Measurements from ENCODE around the gene PWWP2A. TPM values are rescaled to one million over a fixed set of nuclear protein-coding genes. Genes with fewer than 3 reads are reported as not detected.
A peak's percentile ranks its signal among the peaks of the same experiment; 100 is the strongest.

The PWWP2A gene
- total RNA-seq, 1 experiment from 2014 or later: 22.6 TPM

DNA sequence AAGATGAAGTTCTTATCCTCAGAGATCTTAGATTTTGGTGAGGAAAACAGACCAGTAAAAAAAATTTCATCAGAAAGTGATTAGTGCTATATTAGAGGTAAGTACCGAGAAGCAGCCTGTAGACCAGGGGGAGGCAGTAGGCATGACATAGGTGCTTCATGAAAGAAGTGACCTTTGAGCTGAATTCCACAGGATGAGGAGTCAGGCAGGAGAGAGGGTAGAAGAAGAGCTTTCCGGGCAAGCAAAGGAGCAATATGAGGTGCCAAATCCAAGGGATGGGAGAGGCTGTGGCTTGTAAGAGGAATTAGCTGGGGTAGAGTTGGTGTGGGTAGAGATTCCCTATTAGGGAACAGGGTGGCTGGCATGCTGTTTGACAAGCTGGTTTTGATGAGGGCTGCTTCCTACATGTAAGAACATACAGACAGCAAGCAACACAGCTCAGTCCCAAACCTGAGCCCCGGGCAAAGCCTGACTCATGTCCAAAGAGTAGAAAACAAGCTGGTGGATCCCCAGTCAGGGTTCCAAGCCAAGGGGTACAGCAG, 48.4 kb upstream of the PWWP2A start:
- ATAC-seq: no peak
- ChIA-PET CTCF (interaction anchor here (0.6 kb wide), 1 partner anchor 63 kb away, joined by 7 read pairs; no protein-coding TSS in a partner anchor), POLR2A (no interaction called here)
- in situ Hi-C loops (cut with HindIII; ENCODE audit: low pct_unique_long_range_greater_than_20kb, low sequenced_read_pairs): no loop called here
- intact Hi-C loops (cut with micrococcal nuclease; ENCODE audit: unreplicated experiment): no loop called here
- Histone ChIP-seq H3K27me3 (ENCODE audit: control insufficient read depth, insufficient read depth, low read length) (no peaks in the 10 kb centered on the region), H3K36me3 (ENCODE audit: control insufficient read depth, insufficient read depth, low read length) (no peaks in the 10 kb centered on the region), H3K4me3 (ENCODE audit: low read depth in 2 of 2, low read length in 2 of 2) (no peak overlapping the region), H3K9me3 (ENCODE audit: control insufficient read depth, insufficient read depth, low read depth, low read length) (no peaks in the 10 kb centered on the region), H3K4me1 (ENCODE audit: control insufficient read depth, insufficient read depth, low read length) (peaks cover 24% of the 10 kb centered on the region), H3K27ac (ENCODE audit: low read length) (peak overlapping the region; percentile 5; the same call in 1 of the 2 replicates)
- no TSS peak for BruUV-seq (replicated peaks)
- TF ChIP-seq REST (IDR thresholded peaks at IDR 0.05; ENCODE audit: insufficient read depth in 1 of 2, low read depth in 2 of 2, low read length in 1 of 2): no peak
- no peak for TF ChIP-seq TCF7L2 (IDR thresholded peaks at IDR 0.05; ENCODE audit: low read depth, low read length)
- TF ChIP-seq POLR2AphosphoS5 (IDR thresholded peaks at IDR 0.05; ENCODE audit: low read depth, low read length): no peak
- TF ChIP-seq, protein P1, sequence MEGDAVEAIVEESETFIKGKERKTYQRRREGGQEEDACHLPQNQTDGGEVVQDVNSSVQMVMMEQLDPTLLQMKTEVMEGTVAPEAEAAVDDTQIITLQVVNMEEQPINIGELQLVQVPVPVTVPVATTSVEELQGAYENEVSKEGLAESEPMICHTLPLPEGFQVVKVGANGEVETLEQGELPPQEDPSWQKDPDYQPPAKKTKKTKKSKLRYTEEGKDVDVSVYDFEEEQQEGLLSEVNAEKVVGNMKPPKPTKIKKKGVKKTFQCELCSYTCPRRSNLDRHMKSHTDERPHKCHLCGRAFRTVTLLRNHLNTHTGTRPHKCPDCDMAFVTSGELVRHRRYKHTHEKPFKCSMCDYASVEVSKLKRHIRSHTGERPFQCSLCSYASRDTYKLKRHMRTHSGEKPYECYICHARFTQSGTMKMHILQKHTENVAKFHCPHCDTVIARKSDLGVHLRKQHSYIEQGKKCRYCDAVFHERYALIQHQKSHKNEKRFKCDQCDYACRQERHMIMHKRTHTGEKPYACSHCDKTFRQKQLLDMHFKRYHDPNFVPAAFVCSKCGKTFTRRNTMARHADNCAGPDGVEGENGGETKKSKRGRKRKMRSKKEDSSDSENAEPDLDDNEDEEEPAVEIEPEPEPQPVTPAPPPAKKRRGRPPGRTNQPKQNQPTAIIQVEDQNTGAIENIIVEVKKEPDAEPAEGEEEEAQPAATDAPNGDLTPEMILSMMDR (IDR thresholded peaks at IDR 0.05): no peak
- TF ChIP-seq SIN3A (IDR thresholded peaks at IDR 0.05; ENCODE audit: borderline replicate concordance, insufficient read depth, low read depth, low read length): no peak
- DNase-seq (ENCODE audit: low read depth, low spot score): no peak

GRCh38 chr5:160166973-160167623, 47.8 kb upstream of the PWWP2A start:
- in situ Hi-C loops (cut with HindIII; ENCODE audit: low pct_unique_long_range_greater_than_20kb, low sequenced_read_pairs) (no loop called here), intact Hi-C loops (cut with micrococcal nuclease; ENCODE audit: unreplicated experiment) (no loop called here)
- Histone ChIP-seq H3K4me3 (ENCODE audit: low read depth in 2 of 2, low read length in 2 of 2) (no peak overlapping the region), H3K36me3 (ENCODE audit: control insufficient read depth, insufficient read depth, low read length) (no peaks in the 10 kb centered on the region), H3K4me1 (ENCODE audit: control insufficient read depth, insufficient read depth, low read length) (peaks cover 24% of the 10 kb centered on the region), H3K27ac (ENCODE audit: low read length) (peak overlapping the region; percentile 85; the same call in 1 of the 2 replicates), H3K9me3 (ENCODE audit: control insufficient read depth, insufficient read depth, low read depth, low read length) (no peaks in the 10 kb centered on the region), H3K27me3 (ENCODE audit: control insufficient read depth, insufficient read depth, low read length) (no peaks in the 10 kb centered on the region)
- TF ChIP-seq POLR2AphosphoS5 (IDR thresholded peaks at IDR 0.05; ENCODE audit: low read depth, low read length) (no peak), TCF7L2 (IDR thresholded peaks at IDR 0.05; ENCODE audit: low read depth, low read length) (no peak), REST (IDR thresholded peaks at IDR 0.05; ENCODE audit: insufficient read depth in 1 of 2, low read depth in 2 of 2, low read length in 1 of 2) (no peak), SIN3A (IDR thresholded peaks at IDR 0.05; ENCODE audit: borderline replicate concordance, insufficient read depth, low read depth, low read length) (no peak)
- TF ChIP-seq, protein P1 (IDR thresholded peaks at IDR 0.05): no peak
- ChIA-PET POLR2A (no interaction called here), CTCF (interaction anchor here (0.6 kb wide), 1 partner anchor 62 kb away, joined by 7 read pairs; no protein-coding TSS in a partner anchor)
- ATAC-seq: no peak
- no peak for DNase-seq (ENCODE audit: low read depth, low spot score)
- no TSS peak for BruUV-seq (replicated peaks)
